AG09309 (cell line): ENCODE data around the gene ITGAD.

ENCODE experiments used
- DNase-seq: peaks from one replicate; pipeline ENCODE4 v3.0.0-alpha.2; 2010; ENCODE audit warnings: low read depth
- H3K4me3 ChIP-seq: 2 replicates; pipeline ENCODE4 v1.5.1; 2011; ENCODE audit warnings: mild to moderate bottlenecking, low read depth, low read length, moderate library complexity; ENCODE audit not compliant: control insufficient read depth
- TF ChIP-seq, protein P1 (sequence below): IDR thresholded peaks from 2 replicates; pipeline ENCODE4 v1.5.1; 2011; ENCODE audit warnings: mild to moderate bottlenecking, low read depth, low read length, inconsistent platforms; ENCODE audit not compliant: insufficient read depth, control insufficient read depth; ENCODE audit errors: missing control alignments

ITGAD gene

DNA sequence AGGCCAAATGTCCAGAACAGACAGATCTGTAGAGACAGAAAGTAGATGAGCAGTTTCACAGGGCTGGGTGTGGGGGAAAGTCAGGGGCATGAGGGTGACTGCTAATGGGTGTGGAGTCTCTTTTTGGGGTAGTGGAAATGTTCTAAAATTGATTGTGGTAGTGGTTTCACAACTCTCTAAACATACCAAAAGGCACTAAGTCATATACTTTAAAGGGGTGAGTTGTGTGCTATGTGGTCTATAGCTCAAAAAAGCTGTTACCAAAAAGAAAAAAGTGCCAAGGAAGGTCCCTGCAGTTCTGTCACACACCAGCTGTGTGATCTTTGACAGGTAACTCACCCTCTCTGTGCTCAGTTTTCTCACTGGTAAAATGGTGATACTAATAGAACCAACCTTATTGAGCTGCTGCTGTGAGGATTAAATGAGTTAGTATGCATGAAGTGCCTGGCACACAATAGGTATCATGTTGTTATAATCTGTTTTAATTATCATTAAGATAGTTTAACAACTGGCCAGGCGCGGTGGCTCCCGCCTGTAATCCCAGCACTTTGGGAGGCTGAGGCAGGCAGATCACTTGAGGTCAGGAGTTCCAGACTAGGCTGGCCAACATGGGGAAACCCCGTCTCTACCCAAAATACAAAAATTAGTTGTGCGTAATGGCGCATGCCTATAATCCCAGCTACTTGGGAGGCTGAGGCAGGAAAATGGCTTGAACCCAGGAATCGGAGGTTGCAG, 27.8 kb upstream of the ITGAD start:
- TF ChIP-seq, protein P1, sequence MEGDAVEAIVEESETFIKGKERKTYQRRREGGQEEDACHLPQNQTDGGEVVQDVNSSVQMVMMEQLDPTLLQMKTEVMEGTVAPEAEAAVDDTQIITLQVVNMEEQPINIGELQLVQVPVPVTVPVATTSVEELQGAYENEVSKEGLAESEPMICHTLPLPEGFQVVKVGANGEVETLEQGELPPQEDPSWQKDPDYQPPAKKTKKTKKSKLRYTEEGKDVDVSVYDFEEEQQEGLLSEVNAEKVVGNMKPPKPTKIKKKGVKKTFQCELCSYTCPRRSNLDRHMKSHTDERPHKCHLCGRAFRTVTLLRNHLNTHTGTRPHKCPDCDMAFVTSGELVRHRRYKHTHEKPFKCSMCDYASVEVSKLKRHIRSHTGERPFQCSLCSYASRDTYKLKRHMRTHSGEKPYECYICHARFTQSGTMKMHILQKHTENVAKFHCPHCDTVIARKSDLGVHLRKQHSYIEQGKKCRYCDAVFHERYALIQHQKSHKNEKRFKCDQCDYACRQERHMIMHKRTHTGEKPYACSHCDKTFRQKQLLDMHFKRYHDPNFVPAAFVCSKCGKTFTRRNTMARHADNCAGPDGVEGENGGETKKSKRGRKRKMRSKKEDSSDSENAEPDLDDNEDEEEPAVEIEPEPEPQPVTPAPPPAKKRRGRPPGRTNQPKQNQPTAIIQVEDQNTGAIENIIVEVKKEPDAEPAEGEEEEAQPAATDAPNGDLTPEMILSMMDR, result no peak
- no peak for DNase-seq
- no peak overlapping the region for H3K4me3 ChIP-seq

DNA sequence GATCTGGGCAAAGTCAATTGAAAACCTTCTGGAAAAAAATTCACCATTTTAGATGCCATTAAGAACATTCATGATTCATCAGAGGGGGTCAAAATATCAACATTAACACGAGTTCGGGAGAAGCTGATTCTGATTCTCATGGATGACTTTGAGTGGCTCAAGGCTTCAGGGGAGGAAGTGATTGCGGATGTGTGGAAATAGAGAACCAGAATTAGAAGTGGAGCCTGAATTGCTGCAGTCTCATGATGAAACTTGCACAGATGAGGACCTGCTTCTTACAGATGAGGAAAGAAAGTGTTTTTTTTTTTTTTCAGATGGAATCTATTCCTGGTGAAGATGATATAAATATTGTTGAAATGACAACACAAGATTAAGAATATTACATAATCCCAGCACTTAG, 25.3 kb upstream of the ITGAD start:
- TF ChIP-seq, protein P1, result no peak
- no peak overlapping the region for H3K4me3 ChIP-seq
- no peak for DNase-seq

DNA sequence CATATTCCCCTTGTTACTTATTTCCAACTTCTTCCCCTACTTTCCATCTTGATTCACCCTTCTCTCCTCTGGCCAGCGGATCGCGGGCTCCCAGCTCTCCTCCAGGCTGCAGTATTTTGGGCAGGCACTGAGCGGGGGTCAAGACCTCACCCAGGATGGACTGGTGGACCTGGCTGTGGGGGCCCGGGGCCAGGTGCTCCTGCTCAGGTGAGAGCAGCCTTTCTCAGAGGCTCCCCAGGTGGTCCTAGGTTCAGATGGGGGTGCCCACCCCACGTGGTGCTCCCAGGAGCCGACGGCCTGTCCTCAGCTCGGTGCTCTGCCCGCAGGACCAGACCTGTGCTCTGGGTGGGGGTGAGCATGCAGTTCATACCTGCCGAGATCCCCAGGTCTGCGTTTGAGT, 22.1 kb upstream of the ITGAD start:
- TF ChIP-seq, protein P1, result no peak
- H3K4me3 ChIP-seq, result no peak overlapping the region
- no peak for DNase-seq

DNA sequence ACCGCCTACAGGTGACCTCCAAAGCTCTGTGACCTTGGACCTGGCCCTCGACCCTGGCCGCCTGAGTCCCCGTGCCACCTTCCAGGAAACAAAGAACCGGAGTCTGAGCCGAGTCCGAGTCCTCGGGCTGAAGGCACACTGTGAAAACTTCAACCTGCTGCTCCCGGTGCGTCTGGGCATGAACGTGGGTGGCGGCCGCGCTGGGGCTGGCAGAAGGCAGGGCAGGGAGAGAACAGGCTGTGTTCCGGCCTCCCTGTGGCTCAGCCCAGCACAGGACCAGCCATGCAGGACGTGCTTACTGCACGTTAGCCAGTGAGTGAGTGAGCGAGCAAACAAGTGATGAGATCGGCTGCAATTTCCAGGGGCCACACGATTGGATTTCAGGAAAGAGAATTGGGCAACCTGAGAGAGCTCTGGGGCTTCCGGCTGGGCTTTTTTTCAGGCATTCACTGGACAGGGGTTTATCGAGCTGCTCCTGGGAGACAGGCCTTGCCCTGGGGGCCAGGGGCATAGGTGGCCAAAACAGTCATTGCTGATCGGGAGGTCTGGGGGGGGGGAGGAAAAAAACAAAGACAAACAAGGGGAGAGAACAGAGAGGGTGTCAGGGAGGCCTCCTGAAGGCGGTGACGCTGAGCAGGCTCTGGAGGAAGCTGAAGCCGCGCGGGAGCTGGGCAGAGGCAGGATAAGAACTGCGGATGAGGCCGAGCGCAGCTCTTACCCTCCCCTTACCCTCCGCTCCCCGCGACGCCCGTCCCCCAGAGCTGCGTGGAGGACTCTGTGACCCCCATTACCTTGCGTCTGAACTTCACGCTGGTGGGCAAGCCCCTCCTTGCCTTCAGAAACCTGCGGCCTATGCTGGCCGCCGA, 21.3 kb upstream of the ITGAD start:
- DNase-seq, result no peak

DNA sequence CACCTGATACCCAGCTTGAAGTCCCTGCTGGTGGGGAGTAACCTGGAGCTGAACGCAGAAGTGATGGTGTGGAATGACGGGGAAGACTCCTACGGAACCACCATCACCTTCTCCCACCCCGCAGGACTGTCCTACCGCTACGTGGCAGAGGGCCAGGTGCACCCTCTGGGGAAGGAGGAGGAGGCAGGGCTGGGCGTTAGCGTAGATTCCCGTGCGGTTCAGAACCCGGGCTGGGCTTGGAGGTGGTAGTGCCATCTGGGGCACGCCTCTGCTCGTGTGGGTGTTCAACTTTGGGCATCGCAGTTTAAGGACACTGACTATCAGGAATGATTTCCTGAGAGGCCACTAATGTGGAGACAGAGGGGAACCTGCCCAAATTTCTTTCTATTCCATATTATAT, 19.9 kb upstream of the ITGAD start:
- H3K4me3 ChIP-seq, result no peak overlapping the region
- TF ChIP-seq, protein P1, result no peak
- no peak for DNase-seq

More for the DNA sequence above, 21.3 kb upstream of the ITGAD start:
- H3K4me3 ChIP-seq, result no peak overlapping the region
- TF ChIP-seq, protein P1, result no peak

DNA sequence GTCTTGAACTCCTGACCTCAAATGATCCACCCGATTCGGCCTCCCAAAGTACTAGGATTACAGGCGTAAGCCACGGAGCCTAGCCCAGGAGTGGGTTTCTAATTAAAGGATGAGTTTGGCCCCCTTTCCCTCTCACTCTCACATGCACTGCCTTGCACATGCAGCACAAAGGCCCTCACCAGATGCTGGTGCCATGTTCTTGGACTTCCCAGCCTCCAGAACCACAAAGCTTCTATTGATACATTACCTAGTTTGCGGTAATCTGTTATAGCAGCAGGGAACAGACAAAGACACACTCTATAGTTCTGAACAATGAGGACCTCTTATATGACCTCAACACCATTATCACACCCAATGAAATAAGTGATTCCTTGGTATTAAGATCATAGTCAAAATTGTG, 17.9 kb upstream of the ITGAD start:
- no peak overlapping the region for H3K4me3 ChIP-seq
- TF ChIP-seq, protein P1, result no peak
- DNase-seq, result no peak
